Suppressor macrophage (primary cell): ENCODE measurements around the gene LRSAM1.

ENCODE experiments used
- DNase-seq, 4 experiments: peaks; one replicate each; pipeline ENCODE4 v3.0.0-alpha.2; 2020 to 2022

The LRSAM1 gene

GRCh38 chr9:127426756-127427155, 24.6 kb upstream of the LRSAM1 start:
- DNase-seq = no peak

DNA sequence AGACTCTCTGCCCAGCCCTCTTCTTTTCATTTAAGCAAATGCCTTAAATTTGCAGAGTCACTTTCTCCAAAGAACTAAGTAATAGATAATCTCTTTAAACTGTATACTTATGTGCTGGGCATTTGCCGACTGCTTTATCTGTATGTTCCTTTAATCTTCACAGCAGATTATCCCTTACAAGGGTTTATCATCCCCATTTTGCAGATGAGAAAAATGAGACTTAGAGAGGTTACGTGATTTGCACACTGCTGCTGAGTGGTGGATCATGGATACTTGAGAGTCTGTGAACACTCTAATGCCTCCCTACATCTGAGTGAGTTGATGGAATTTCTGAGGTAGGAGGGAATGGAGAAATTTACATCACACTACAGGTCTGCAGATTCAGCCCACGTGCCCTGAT, 23.0 kb upstream of the LRSAM1 start:
- no peak for DNase-seq

GRCh38 chr9:127430415-127430814, 20.9 kb upstream of the LRSAM1 start:
- no peak for DNase-seq

GRCh38 chr9:127437497-127438264, 13.6 kb upstream of the LRSAM1 start:
- peak in 1 of 4 experiments; percentile 27 for DNase-seq

GRCh38 chr9:127438394-127438793, 12.9 kb upstream of the LRSAM1 start:
- no peak for DNase-seq

GRCh38 chr9:127444283-127444920, 6.9 kb upstream of the LRSAM1 start:
- DNase-seq = no peak

GRCh38 chr9:127444921-127445850, 6.1 kb upstream of the LRSAM1 start:
- no peak for DNase-seq

GRCh38 chr9:127445851-127446712, 5.2 kb upstream of the LRSAM1 start:
- DNase-seq = no peak

GRCh38 chr9:127446713-127447415, 4.4 kb upstream of the LRSAM1 start:
- no peak for DNase-seq

- no peak for DNase-seq
These were observed 3.7 kb upstream of the LRSAM1 start for GRCh38 chr9:127447416-127448111.

- no peak for DNase-seq
These were observed 3.1 kb upstream of the LRSAM1 start for GRCh38 chr9:127448112-127448805.

DNA sequence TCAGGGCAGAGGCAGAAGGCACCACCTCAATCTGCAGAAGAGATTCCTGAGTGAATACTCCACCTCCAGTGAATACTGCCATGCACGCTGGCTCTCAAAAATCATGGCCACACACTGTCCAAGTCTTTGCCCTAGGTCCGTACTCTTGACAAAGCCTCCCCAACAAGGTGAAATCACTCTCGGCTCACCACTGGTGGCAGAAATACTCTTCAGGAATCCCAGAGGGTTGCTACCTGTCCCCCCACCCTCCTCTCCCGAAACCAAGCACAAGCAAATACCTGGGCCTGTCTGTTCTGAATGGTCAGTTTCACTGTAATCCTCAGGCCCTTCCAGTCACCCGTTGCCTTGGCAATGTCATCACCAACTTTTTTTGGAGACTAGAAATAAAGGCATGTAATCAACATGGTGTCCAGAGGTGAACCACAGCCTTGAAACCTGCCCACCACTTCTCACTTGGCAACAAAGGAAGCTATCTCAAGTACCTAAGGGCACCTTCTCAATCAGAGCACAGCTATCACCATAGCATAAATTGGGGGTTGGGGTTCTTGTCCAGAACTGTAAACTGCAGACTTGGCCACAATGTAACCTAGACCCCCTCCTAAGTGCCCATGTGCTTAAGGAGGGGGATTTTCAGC, 1.9 kb upstream of the LRSAM1 start:
- DNase-seq = no peak

DNA sequence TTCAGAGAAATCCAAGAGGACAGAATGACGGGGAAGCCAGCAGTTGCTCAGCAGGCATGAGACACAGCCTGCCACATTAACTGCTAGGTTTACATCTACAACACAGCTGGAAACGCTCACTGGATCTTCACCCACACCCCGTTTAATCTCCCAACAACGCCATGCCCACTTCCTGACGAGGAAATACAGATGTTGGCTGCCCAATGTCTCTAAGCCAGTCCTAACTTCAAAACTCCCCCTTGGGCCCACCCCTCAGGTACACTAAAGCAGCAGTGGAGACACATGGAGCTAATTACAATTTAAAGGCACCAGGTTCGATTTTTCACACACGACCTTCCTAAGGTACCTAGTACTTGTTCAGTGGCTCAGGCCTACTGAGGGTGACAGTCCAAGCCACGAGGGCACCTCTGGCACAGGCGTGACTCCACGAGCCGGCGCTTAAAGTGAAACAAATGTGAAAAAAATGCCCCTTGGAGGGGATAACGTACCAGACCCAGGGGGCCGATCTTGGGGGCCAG, 1.0 kb upstream of the LRSAM1 start:
- DNase-seq = peak in 3 of 4 experiments; percentile 23 to 28 (median 26)

DNA sequence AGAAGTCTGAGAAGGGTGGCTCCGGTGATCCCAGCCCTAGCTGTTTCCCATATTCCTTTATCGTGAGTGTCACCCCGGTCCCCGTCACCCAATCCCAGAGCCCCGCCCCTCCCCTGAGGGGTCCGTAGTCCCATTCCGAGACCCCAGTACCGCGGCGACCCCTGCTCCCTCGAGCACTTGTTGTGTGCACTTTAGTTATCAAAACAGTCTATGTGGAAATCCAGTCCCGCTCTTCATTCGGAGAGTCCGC, 223 bp downstream of the LRSAM1 start:
- no peak for DNase-seq

DNA sequence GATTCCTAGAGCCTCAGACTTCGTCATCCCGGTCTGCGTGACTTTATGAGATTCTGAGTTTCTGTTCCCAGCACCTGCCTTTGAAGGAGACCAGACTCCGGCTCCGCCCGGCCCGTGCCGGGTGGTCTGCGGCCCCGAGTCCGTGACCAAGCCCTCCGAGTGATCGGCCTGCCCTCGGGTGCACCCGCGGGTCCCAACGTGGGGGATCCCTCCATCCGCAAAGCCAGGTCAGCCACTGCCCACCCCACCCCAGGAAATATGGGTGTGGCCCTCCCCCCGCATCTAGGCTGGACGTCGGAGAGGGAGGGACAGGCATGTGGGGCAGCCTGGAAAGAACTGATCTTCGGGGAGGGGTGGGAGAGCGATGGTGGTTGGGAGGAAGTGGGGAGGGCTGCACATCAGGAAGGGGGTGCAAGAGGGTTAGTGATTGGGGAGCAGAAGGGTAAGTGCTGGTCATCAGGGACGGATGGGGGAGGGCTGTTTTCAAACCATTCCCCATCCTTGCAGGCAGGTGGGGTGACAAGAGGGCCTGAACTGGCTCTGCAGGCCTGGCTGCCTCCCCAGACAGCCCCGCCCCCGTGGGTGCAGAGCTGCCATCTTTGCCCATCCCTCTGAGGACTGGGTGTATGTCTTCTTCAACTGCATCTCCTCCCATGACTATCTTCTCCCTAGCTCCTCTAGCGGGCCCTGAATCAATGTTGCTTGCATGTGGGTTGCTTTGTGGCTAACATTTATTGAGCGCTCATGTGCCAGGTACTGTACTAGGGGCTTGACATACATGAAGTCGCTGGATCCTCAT, 747 bp downstream of the LRSAM1 start:
- peak; percentile 30 to 70 (median 51) for DNase-seq

DNA sequence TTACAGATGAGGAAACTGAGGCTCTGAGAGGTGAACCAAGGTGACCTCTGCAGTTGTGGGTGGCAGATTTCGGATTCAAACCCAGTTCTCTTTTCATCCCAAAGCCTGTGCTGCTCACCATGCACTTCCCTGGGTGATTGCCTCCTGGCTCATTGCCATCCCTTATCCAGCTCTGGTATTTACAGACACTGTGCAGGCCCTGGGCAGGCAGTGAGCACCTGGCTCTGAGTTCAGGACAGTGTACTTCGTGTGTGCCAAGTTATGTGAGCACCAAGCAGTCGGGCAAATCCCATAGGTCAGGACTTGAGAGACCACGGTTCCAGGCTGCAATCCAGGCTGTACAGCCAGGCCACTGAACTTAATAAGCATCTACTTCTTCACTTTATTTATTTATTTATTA, 1.4 kb downstream of the LRSAM1 start:
- DNase-seq = no peak

DNA sequence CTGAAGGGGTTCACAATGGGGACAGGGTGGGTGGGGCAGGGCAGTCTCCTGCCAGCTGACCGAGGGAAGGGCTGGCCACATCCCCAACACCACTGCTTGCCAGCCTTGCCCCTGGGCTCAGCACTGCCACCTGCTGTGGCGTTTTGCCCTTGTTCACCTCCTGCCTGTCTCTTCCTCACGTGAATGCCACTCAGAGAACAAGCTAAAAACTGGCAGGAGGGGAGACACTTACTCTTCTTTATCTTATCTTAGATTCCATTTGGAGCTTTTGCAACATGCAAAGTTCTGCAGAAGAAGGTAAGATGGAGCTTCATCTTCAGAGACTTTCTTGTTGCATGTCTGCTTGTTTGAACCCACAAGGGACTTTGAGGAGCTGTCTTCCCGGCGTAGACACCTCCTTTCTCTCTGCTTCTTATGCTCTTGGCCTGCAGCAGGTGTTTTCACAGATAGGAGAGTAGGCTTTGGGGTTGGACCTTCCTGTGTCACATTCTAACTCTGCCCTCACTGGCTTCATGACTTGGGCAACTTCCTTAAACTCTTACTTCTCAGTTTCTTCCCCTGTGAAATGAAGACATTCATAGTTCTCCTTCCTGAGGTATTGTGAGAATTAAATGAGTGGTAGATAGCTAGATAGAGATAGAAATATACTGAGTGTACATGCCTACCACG, 4.1 kb downstream of the LRSAM1 start:
- DNase-seq = peak; percentile 69 to 84 (median 76)

DNA sequence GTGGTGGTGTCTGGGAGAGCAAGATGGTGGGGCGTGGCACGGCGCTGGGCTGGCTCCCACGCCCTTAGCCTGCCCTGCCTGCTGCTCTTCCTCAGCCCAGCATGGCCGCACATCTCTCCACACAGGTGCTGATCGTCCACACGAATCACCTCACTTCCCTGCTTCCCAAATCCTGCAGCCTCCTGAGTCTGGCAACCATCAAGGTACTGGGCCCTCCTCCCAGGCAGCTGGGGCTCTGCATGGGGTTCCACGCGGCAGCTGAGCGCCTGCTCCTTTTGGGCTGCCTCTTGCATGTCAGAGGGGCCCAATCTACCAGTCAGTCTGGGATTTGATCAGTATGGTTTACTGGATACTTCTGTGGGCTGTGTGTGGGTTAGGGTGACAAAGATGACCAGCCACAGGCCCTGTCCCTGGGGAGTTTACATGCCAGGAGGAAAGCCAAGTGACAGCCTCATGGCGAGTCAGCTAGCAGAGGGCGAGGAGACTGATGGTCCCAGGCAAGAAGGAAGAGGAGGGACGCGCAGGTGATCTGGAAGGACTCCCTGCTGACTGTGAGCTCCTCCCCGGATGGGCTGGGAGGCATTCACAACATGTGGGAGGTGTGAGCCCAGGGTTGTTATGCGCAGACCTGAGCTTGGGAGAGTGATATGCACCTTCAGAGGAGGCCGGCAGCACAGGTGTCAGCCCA, 6.0 kb downstream of the LRSAM1 start:
- DNase-seq = no peak
